Astrocyte (in vitro differentiated cells and primary cell): ENCODE data around the gene EPO. TPM values are rescaled to one million over a fixed set of nuclear protein-coding genes. Genes with fewer than 3 reads are reported as not detected.

Experiments used
- DNase-seq: peaks from one replicate; pipeline ENCODE4 v3.0.0-alpha.2; 2010; ENCODE audit warnings: low read depth
- FAIRE-seq: peaks from 2 replicates; lab custom pipeline; 2011; peaks lifted over from hg19 to GRCh38; lab: Jason Lieb, UNC
- H2AFZ ChIP-seq: 2 replicates; pipeline ENCODE4 v1.6.0; 2012; ENCODE audit warnings: low read depth, low read length, inconsistent platforms
- H3K27ac ChIP-seq: 2 replicates; pipeline ENCODE4 v1.5.1; 2011; ENCODE audit warnings: low read depth, low read length, inconsistent platforms
- H3K27me3 ChIP-seq: 2 replicates; pipeline ENCODE4 v1.6.0; 2011; ENCODE audit warnings: low read length, inconsistent platforms; ENCODE audit not compliant: insufficient read depth
- H3K36me3 ChIP-seq: 2 replicates; pipeline ENCODE4 v1.5.1; 2011; ENCODE audit warnings: low read length, inconsistent platforms; ENCODE audit not compliant: insufficient read depth
- H3K4me1 ChIP-seq: 2 replicates; pipeline ENCODE4 v1.5.1; 2011; ENCODE audit warnings: low read length, inconsistent platforms; ENCODE audit not compliant: insufficient read depth
- H3K4me2 ChIP-seq: 2 replicates; pipeline ENCODE4 v1.6.0; 2012; ENCODE audit warnings: low read length, inconsistent platforms
- H3K4me3 ChIP-seq: 2 replicates; pipeline ENCODE4 v1.5.1; 2011; ENCODE audit warnings: low read depth, mild to moderate bottlenecking, low read length, inconsistent platforms; ENCODE audit not compliant: insufficient read depth
- H3K79me2 ChIP-seq: 2 replicates; pipeline ENCODE4 v1.6.0; 2012; ENCODE audit warnings: mild to moderate bottlenecking, low read length, inconsistent platforms; ENCODE audit not compliant: insufficient read depth
- H3K9ac ChIP-seq: 2 replicates; pipeline ENCODE4 v1.6.0; 2012; ENCODE audit warnings: mild to moderate bottlenecking, low read length, inconsistent platforms
- H3K9me3 ChIP-seq: 2 replicates; pipeline ENCODE4 v1.5.1; 2012; ENCODE audit warnings: low read depth, mild to moderate bottlenecking, low read length, inconsistent platforms; ENCODE audit not compliant: insufficient read depth
- H4K20me1 ChIP-seq: 2 replicates; pipeline ENCODE4 v1.6.0; 2012; ENCODE audit warnings: low read length, inconsistent platforms; ENCODE audit not compliant: insufficient read depth
- H3K27ac Mint-ChIP-seq: one replicate; pipeline ENCODE4 v1.8.0; 2021; ENCODE audit warnings: mild to moderate bottlenecking, mixed read lengths; ENCODE audit not compliant: unreplicated experiment
- H3K27me3 Mint-ChIP-seq: one replicate; pipeline ENCODE4 v1.8.0; 2021; ENCODE audit warnings: low read depth, mixed read lengths; ENCODE audit not compliant: unreplicated experiment
- H3K36me3 Mint-ChIP-seq: one replicate; pipeline ENCODE4 v1.8.0; 2021; ENCODE audit warnings: low read depth, mixed read lengths; ENCODE audit not compliant: unreplicated experiment
- H3K4me1 Mint-ChIP-seq: one replicate; pipeline ENCODE4 v1.8.0; 2021; ENCODE audit warnings: low read depth, mixed read lengths; ENCODE audit not compliant: unreplicated experiment
- H3K4me3 Mint-ChIP-seq: one replicate; pipeline ENCODE4 v1.8.0; 2021; ENCODE audit warnings: mild to moderate bottlenecking, moderate library complexity, mixed read lengths; ENCODE audit not compliant: unreplicated experiment
- H3K9me3 Mint-ChIP-seq: one replicate; pipeline ENCODE4 v1.8.0; 2021; ENCODE audit warnings: mild to moderate bottlenecking, mixed read lengths; ENCODE audit not compliant: unreplicated experiment
- EZH2 ChIP-seq: IDR thresholded peaks from 2 replicates; pipeline ENCODE4 v1.6.1; 2012; ENCODE audit warnings: mild to moderate bottlenecking, low read length, inconsistent platforms; ENCODE audit not compliant: insufficient read depth
- total RNA-seq: library from RNA; stranded (reverse); gene quantifications from 2 replicates; pipeline ENCODE4 v1.2.1, GENCODE V29; 2021
- TF ChIP-seq, protein P1 (sequence below): IDR thresholded peaks from 2 replicates; pipeline ENCODE4 v1.5.1; 2011; ENCODE audit warnings: low read depth, mild to moderate bottlenecking, inconsistent platforms, low read length, moderate library complexity; ENCODE audit not compliant: insufficient read depth

Gene EPO
- total RNA-seq, 1 donor from 2014 or later = not detected

GRCh38 chr7:100731937-100732636 is 11.8 kb downstream of the EPO start:
- peaks cover 3% of the 10 kb centered on the region for H3K4me1 ChIP-seq
- no peak overlapping the region for H3K4me3 Mint-ChIP-seq
- DNase-seq (no peak), FAIRE-seq (no peak)
- no peak overlapping the region for H2AFZ ChIP-seq
- peaks cover 15% of the 10 kb centered on the region for H3K27me3 ChIP-seq
- no peaks in the 10 kb centered on the region for H3K9me3 Mint-ChIP-seq
- no peaks in the 10 kb centered on the region for H3K9me3 ChIP-seq
- no peak overlapping the region for H3K27ac Mint-ChIP-seq
- TF ChIP-seq, protein P1, sequence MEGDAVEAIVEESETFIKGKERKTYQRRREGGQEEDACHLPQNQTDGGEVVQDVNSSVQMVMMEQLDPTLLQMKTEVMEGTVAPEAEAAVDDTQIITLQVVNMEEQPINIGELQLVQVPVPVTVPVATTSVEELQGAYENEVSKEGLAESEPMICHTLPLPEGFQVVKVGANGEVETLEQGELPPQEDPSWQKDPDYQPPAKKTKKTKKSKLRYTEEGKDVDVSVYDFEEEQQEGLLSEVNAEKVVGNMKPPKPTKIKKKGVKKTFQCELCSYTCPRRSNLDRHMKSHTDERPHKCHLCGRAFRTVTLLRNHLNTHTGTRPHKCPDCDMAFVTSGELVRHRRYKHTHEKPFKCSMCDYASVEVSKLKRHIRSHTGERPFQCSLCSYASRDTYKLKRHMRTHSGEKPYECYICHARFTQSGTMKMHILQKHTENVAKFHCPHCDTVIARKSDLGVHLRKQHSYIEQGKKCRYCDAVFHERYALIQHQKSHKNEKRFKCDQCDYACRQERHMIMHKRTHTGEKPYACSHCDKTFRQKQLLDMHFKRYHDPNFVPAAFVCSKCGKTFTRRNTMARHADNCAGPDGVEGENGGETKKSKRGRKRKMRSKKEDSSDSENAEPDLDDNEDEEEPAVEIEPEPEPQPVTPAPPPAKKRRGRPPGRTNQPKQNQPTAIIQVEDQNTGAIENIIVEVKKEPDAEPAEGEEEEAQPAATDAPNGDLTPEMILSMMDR = no peak
- TF ChIP-seq EZH2 = no peak
- no peaks in the 10 kb centered on the region for H4K20me1 ChIP-seq
- H3K4me1 Mint-ChIP-seq = peaks cover 5% of the 10 kb centered on the region
- H3K4me3 ChIP-seq = no peak overlapping the region
- H3K27me3 Mint-ChIP-seq = peaks cover 9% of the 10 kb centered on the region
- no peak overlapping the region for H3K27ac ChIP-seq
- H3K36me3 ChIP-seq = no peaks in the 10 kb centered on the region
- no peaks in the 10 kb centered on the region for H3K36me3 Mint-ChIP-seq
- no peaks in the 10 kb centered on the region for H3K79me2 ChIP-seq
- no peak overlapping the region for H3K4me2 ChIP-seq
- no peak overlapping the region for H3K9ac ChIP-seq

DNA sequence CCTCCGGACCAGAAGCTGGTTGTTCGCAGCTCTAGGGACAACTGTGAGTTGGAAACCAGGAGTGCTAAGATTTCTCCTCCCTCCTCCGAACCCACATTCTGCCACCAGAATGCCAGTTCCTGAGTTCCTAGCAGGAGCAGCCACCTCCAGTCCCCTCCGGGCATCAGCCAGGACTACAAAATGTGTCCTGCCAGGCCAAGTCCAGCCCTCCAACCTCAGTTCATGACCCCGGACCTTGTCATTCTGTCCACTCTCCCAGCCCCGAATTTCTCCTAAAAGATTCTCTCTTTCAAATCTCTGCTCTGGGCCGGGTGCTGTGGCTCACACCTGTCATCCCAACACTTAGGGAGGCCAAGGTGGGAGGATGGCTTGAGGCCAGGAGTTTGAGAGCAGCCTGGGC is 15.5 kb downstream of the EPO start:
- no peak for FAIRE-seq
- TF ChIP-seq EZH2 = no peak
- TF ChIP-seq, protein P1 = no peak
- Histone ChIP-seq H3K9ac (no peak overlapping the region), H3K27me3 (peaks cover 7% of the 10 kb centered on the region), H3K9me3 (no peaks in the 10 kb centered on the region), H2AFZ (no peak overlapping the region), H3K4me1 (no peaks in the 10 kb centered on the region), H3K27ac (no peak overlapping the region), H3K36me3 (no peaks in the 10 kb centered on the region), H3K79me2 (no peaks in the 10 kb centered on the region), H3K4me2 (no peak overlapping the region), H4K20me1 (no peaks in the 10 kb centered on the region), H3K4me3 (no peak overlapping the region)
- Mint-ChIP-seq H3K27ac (no peak overlapping the region), H3K4me3 (no peak overlapping the region), H3K36me3 (no peaks in the 10 kb centered on the region), H3K9me3 (no peaks in the 10 kb centered on the region), H3K4me1 (no peaks in the 10 kb centered on the region), H3K27me3 (peaks cover 8% of the 10 kb centered on the region)
- DNase-seq = no peak

DNA sequence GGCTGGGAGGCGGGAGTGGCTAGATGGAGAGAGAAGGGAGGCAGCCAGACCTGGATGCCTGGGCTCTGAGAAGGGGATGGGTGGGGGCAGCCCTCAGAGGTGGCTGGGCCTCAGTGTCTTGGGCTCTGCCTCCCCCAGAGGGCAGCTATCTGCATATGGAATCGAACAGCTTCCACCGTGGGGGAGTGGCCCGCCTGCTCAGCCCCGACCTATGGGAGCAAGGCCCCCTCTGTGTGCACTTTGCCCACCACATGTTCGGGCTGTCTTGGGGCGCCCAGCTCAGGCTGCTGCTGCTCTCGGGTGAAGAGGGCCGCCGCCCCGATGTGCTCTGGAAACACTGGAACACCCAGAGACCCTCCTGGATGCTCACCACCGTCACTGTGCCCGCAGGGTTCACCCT is 16.4 kb downstream of the EPO start:
- no peak overlapping the region for H3K27ac Mint-ChIP-seq
- FAIRE-seq (no peak), DNase-seq (no peak)
- Histone ChIP-seq H3K36me3 (no peaks in the 10 kb centered on the region), H3K9me3 (no peaks in the 10 kb centered on the region), H3K79me2 (no peaks in the 10 kb centered on the region), H3K27me3 (peaks cover 7% of the 10 kb centered on the region), H3K4me1 (no peaks in the 10 kb centered on the region), H2AFZ (no peak overlapping the region), H3K27ac (no peak overlapping the region), H3K9ac (no peak overlapping the region), H3K4me2 (no peak overlapping the region), H4K20me1 (no peaks in the 10 kb centered on the region), H3K4me3 (no peak overlapping the region)
- H3K27me3 Mint-ChIP-seq = peaks cover 8% of the 10 kb centered on the region
- H3K36me3 Mint-ChIP-seq = no peaks in the 10 kb centered on the region
- no peaks in the 10 kb centered on the region for H3K4me1 Mint-ChIP-seq
- H3K4me3 Mint-ChIP-seq = no peak overlapping the region
- H3K9me3 Mint-ChIP-seq = no peaks in the 10 kb centered on the region
- no peak for TF ChIP-seq EZH2
